ENCODE results near the gene CA12.

CA12 gene

GRCh38 chr15:63364399-63365272 is 17.0 kb downstream of the CA12 start:
- Histone ChIP-seq H3K36me3 (ENCODE audit: insufficient read depth, low read length) (no peaks in the 10 kb centered on the region), H3K9me3 (ENCODE audit: control insufficient read depth, insufficient read depth, low read length) (no peaks in the 10 kb centered on the region), H3K9ac (ENCODE audit: low read depth, low read length) (no peak overlapping the region), H3K4me1 (ENCODE audit: insufficient read depth, low read length) (peaks cover 10% of the 10 kb centered on the region)

GRCh38 chr15:63363292-63363691 is 18.4 kb downstream of the CA12 start:
- Histone ChIP-seq H3K36me3 (ENCODE audit: insufficient read depth, low read length) (no peaks in the 10 kb centered on the region), H3K9ac (ENCODE audit: low read depth, low read length) (no peak overlapping the region), H3K9me3 (ENCODE audit: control insufficient read depth, insufficient read depth, low read length) (no peaks in the 10 kb centered on the region), H3K4me1 (ENCODE audit: insufficient read depth, low read length) (peaks cover 10% of the 10 kb centered on the region)

- H3K9ac ChIP-seq (ENCODE audit: low read depth, low read length) = no peak overlapping the region
- peaks cover 10% of the 10 kb centered on the region for H3K4me1 ChIP-seq (ENCODE audit: insufficient read depth, low read length)
- no peaks in the 10 kb centered on the region for H3K9me3 ChIP-seq (ENCODE audit: control insufficient read depth, insufficient read depth, low read length)
- H3K36me3 ChIP-seq (ENCODE audit: insufficient read depth, low read length) = no peaks in the 10 kb centered on the region
Observed at GRCh38 chr15:63362885-63363284, 18.8 kb downstream of the CA12 start.

DNA sequence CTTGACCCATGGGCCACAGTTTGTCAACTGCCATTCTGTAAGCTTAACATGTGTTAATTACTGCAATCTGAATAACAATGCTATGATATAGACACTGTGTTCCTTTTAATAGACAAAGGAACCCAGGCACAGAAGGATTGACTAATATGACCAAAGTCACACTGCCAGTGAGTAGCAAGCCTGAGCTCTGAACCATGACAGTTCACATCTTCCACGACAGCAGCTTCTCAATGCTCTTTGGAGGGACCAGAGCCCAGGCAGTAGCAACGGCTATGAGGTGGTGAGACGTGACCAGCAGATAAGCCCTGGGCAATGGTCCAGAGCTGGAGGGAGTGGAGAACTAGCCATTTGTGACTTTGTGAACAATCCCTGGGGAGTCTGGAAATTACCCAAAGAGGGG is 19.4 kb downstream of the CA12 start:
- no peaks in the 10 kb centered on the region for H3K9me3 ChIP-seq (ENCODE audit: control insufficient read depth, insufficient read depth, low read length)
- peaks cover 10% of the 10 kb centered on the region for H3K4me1 ChIP-seq (ENCODE audit: insufficient read depth, low read length)
- H3K9ac ChIP-seq (ENCODE audit: low read depth, low read length) = no peak overlapping the region
- no peaks in the 10 kb centered on the region for H3K36me3 ChIP-seq (ENCODE audit: insufficient read depth, low read length)

DNA sequence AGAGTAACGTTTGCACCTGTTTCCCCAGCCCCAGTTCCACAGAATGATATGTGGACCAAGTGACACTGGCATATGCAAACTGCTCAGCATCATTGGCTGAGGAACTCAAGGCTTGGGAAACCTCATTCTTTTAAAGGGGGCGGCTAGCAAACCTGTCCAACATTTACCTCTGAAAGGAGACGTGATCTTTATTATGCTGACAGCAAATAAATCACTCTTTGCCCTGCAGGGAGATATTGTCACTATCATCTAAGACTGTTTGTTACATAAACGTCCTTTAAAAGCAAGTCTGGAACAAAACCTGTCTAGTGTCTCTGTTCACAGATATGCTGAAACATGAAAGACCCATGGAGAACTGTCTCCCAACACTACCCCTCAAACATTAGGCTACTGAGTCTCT is 21.5 kb downstream of the CA12 start:
- Histone ChIP-seq H3K4me1 (ENCODE audit: insufficient read depth, low read length) (peaks cover 10% of the 10 kb centered on the region), H3K9me3 (ENCODE audit: control insufficient read depth, insufficient read depth, low read length) (no peaks in the 10 kb centered on the region), H3K9ac (ENCODE audit: low read depth, low read length) (no peak overlapping the region), H3K36me3 (ENCODE audit: insufficient read depth, low read length) (no peaks in the 10 kb centered on the region)

GRCh38 chr15:63358241-63359029 is 23.2 kb downstream of the CA12 start:
- H3K36me3 ChIP-seq (ENCODE audit: insufficient read depth, low read length) = no peaks in the 10 kb centered on the region
- peaks cover 10% of the 10 kb centered on the region for H3K4me1 ChIP-seq (ENCODE audit: insufficient read depth, low read length)
- no peaks in the 10 kb centered on the region for H3K9me3 ChIP-seq (ENCODE audit: control insufficient read depth, insufficient read depth, low read length)
- H3K9ac ChIP-seq (ENCODE audit: low read depth, low read length) = no peak overlapping the region

DNA sequence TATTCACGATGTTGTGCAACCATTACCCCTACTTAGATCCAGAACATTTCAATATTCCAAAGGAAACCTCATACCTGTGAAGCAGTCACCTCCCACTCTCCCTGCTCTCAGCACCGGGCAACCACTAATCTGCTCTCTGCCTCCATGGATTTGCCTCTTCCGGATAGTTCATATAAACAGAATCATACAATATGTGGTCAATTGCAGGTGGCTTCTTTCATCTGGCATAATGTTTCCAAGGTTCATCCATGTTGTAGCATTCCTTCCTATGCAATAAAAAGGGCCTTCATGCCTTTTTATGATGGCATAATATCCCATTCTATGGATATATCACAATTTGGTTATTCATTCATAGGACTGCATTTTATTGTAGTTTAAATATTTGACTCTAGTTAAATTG is 23.9 kb downstream of the CA12 start:
- Histone ChIP-seq H3K4me1 (ENCODE audit: insufficient read depth, low read length) (peaks cover 4% of the 10 kb centered on the region), H3K36me3 (ENCODE audit: insufficient read depth, low read length) (no peaks in the 10 kb centered on the region), H3K9me3 (ENCODE audit: control insufficient read depth, insufficient read depth, low read length) (no peaks in the 10 kb centered on the region), H3K9ac (ENCODE audit: low read depth, low read length) (no peak overlapping the region)

- no peaks in the 10 kb centered on the region for H3K4me1 ChIP-seq (ENCODE audit: insufficient read depth, low read length)
- no peaks in the 10 kb centered on the region for H3K36me3 ChIP-seq (ENCODE audit: insufficient read depth, low read length)
- H3K9ac ChIP-seq (ENCODE audit: low read depth, low read length) = no peak overlapping the region
- H3K9me3 ChIP-seq (ENCODE audit: control insufficient read depth, insufficient read depth, low read length) = no peaks in the 10 kb centered on the region
Observed at GRCh38 chr15:63357061-63357460, 24.6 kb downstream of the CA12 start.

DNA sequence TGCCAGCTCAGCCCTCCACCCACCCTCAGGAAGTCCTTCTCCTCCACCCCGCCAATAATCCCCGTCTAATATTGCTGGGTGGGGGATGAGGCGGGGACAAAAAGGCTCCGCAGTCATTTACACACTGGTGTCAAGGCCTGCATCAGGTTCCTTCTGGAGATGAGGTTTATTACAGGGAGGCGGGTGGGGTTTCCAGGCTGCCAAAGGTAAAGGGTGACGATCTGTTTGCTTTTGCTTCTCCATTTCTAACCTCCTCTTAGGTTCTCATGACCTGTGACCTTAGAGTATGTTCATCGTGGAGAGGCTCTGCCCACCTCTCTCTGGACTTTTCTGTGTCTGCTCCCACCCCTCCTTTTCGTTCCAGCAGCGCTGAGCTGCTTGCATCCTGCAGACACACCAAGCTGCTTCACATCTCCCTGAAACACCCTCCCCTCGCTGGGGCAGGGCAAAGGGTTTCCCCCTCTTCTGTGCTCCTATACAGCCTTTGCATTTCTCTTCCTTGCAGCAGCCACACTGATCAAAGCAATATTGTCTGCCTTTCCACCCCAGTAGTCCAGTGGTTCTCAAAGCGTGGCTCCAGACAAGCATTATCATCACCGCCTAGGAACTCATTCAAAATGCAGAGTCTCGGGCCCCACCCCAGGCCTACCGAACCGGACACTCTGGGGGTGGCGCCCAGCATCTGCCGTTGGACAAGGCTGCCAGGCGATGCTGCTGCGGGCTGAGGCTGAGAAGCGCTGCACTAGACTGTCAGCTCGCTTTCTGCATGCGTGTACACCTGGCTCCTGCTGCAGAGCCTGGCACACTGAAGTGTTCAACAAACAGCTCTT is 26.6 kb downstream of the CA12 start:
- Histone ChIP-seq H3K9ac (ENCODE audit: low read depth, low read length) (no peak overlapping the region), H3K9me3 (ENCODE audit: control insufficient read depth, insufficient read depth, low read length) (no peaks in the 10 kb centered on the region), H3K36me3 (ENCODE audit: insufficient read depth, low read length) (no peaks in the 10 kb centered on the region), H3K4me1 (ENCODE audit: insufficient read depth, low read length) (no peaks in the 10 kb centered on the region)

- Histone ChIP-seq H3K36me3 (ENCODE audit: insufficient read depth, low read length) (no peaks in the 10 kb centered on the region), H3K4me1 (ENCODE audit: insufficient read depth, low read length) (no peaks in the 10 kb centered on the region), H3K9ac (ENCODE audit: low read depth, low read length) (no peak overlapping the region), H3K9me3 (ENCODE audit: control insufficient read depth, insufficient read depth, low read length) (no peaks in the 10 kb centered on the region)
Observed at GRCh38 chr15:63353887-63354286, 27.8 kb downstream of the CA12 start.

GRCh38 chr15:63353261-63353660 is 28.4 kb downstream of the CA12 start:
- Histone ChIP-seq H3K4me1 (ENCODE audit: insufficient read depth, low read length) (no peaks in the 10 kb centered on the region), H3K9ac (ENCODE audit: low read depth, low read length) (no peak overlapping the region), H3K36me3 (ENCODE audit: insufficient read depth, low read length) (no peaks in the 10 kb centered on the region), H3K9me3 (ENCODE audit: control insufficient read depth, insufficient read depth, low read length) (no peaks in the 10 kb centered on the region)

DNA sequence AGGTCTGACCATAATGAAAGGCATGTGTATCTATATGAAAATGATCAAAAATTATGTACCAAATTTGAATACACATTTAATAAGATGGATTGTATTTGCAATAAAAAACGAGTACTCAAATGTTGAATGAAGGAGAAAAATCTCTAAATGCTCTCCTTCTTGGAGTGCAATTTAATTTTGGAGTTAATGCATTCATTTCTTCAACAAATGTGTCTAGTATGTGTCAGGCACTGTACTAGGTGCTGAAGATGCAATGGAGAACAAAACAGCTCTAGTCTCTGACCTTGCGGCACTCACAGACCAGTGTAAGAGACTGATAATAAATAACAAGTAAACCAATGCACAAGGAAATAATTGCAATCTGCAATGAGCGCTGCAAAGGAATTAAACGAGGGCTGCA is 28.8 kb downstream of the CA12 start:
- H3K9me3 ChIP-seq (ENCODE audit: control insufficient read depth, insufficient read depth, low read length) = no peaks in the 10 kb centered on the region
- no peak overlapping the region for H3K9ac ChIP-seq (ENCODE audit: low read depth, low read length)
- H3K4me1 ChIP-seq (ENCODE audit: insufficient read depth, low read length) = no peaks in the 10 kb centered on the region
- H3K36me3 ChIP-seq (ENCODE audit: insufficient read depth, low read length) = no peaks in the 10 kb centered on the region

GRCh38 chr15:63351170-63351569 is 30.5 kb downstream of the CA12 start:
- no peak overlapping the region for H3K9ac ChIP-seq (ENCODE audit: low read depth, low read length)
- no peaks in the 10 kb centered on the region for H3K36me3 ChIP-seq (ENCODE audit: insufficient read depth, low read length)
- no peaks in the 10 kb centered on the region for H3K9me3 ChIP-seq (ENCODE audit: control insufficient read depth, insufficient read depth, low read length)
- no peaks in the 10 kb centered on the region for H3K4me1 ChIP-seq (ENCODE audit: insufficient read depth, low read length)

GRCh38 chr15:63350178-63350621 is 31.4 kb downstream of the CA12 start:
- no peaks in the 10 kb centered on the region for H3K4me1 ChIP-seq (ENCODE audit: insufficient read depth, low read length)
- no peak overlapping the region for H3K9ac ChIP-seq (ENCODE audit: low read depth, low read length)
- no peaks in the 10 kb centered on the region for H3K9me3 ChIP-seq (ENCODE audit: control insufficient read depth, insufficient read depth, low read length)
- no peaks in the 10 kb centered on the region for H3K36me3 ChIP-seq (ENCODE audit: insufficient read depth, low read length)
